HG03066 (cell line): ENCODE data around the gene GPC5.
"Not testable (repeated sequence)": the region's sequence is repeated elsewhere in the genome, so short reads cannot be mapped to it uniquely, and the experiment has no call there.

Source experiments
- ATAC-seq: cut with Tn5 transposase; IDR thresholded peaks from one replicate; pipeline ENCODE4 v1.9.1; 2021; ENCODE audit warnings: low read depth; ENCODE audit not compliant: unreplicated experiment

GPC5 gene

GRCh38 chr13:92752705-92753104, 1354.3 kb downstream of the GPC5 start:
- not testable (repeated sequence) for ATAC-seq

- ATAC-seq = no peak
These were observed 1363.3 kb downstream of the GPC5 start for GRCh38 chr13:92761710-92762109.

- no peak for ATAC-seq
These were observed 1369.0 kb downstream of the GPC5 start for GRCh38 chr13:92767468-92767867.

- no peak for ATAC-seq
These were observed 1370.2 kb downstream of the GPC5 start for GRCh38 chr13:92768602-92769001.

GRCh38 chr13:92769046-92769445, 1370.6 kb downstream of the GPC5 start:
- ATAC-seq = no peak

- no peak for ATAC-seq
These were observed 1377.2 kb downstream of the GPC5 start for GRCh38 chr13:92775658-92776057.

GRCh38 chr13:92781965-92782690, 1383.7 kb downstream of the GPC5 start:
- ATAC-seq = no peak

GRCh38 chr13:92802776-92803175, 1404.4 kb downstream of the GPC5 start:
- ATAC-seq = no peak

GRCh38 chr13:92804346-92804745, 1405.9 kb downstream of the GPC5 start:
- ATAC-seq = no peak

GRCh38 chr13:92804926-92805325, 1406.5 kb downstream of the GPC5 start:
- ATAC-seq = no peak

GRCh38 chr13:92805766-92806165, 1407.3 kb downstream of the GPC5 start:
- ATAC-seq = no peak

- ATAC-seq = no peak
These were observed 1407.8 kb downstream of the GPC5 start for GRCh38 chr13:92806215-92806614.

GRCh38 chr13:92807353-92807752, 1408.9 kb downstream of the GPC5 start:
- no peak for ATAC-seq

GRCh38 chr13:92807966-92808365, 1409.5 kb downstream of the GPC5 start:
- ATAC-seq = no peak

- ATAC-seq = no peak
These were observed 1422.9 kb downstream of the GPC5 start for GRCh38 chr13:92821324-92821723.

GRCh38 chr13:92823059-92823458, 1424.6 kb downstream of the GPC5 start:
- ATAC-seq = no peak

- no peak for ATAC-seq
These were observed 1427.6 kb downstream of the GPC5 start for GRCh38 chr13:92825938-92826596.

GRCh38 chr13:92827503-92827902, 1429.1 kb downstream of the GPC5 start:
- no peak for ATAC-seq

GRCh38 chr13:92829930-92830329, 1431.5 kb downstream of the GPC5 start:
- no peak for ATAC-seq

- ATAC-seq = no peak
These were observed 1432.4 kb downstream of the GPC5 start for GRCh38 chr13:92830821-92831220.

- ATAC-seq = no peak
These were observed 1434.7 kb downstream of the GPC5 start for GRCh38 chr13:92833071-92833470.

- ATAC-seq = no peak
These were observed 1437.8 kb downstream of the GPC5 start for GRCh38 chr13:92836171-92836570.
